IMR-90 (cell line): Measurements from ENCODE around the gene SDF2L1. TPM values are rescaled to one million over a fixed set of nuclear protein-coding genes. Genes with fewer than 3 reads are reported as not detected.

Source experiments
- ATAC-seq: fragments of 200-7000 bp; cut with Tn5 transposase; 2 replicates; pipeline ENCODE4 v1.9.1; 2020; ENCODE audit warnings: low read depth, mild to moderate bottlenecking, moderate library complexity
- BruUV-seq: library from RNA; stranded (reverse); fragments of 400-500 nt; replicated peaks from 2 replicates; lab custom pipeline; 2021; lab: Mats Ljungman, UMichigan
- CTCF ChIA-PET: fragments of 300-600 bp; formaldehyde crosslinking; extraction: SDS; loops from one replicate; lab custom pipeline; 2021; ENCODE audit warnings: antibody characterized with exemption; lab: Yijun Ruan, JAX
- POLR2A ChIA-PET: fragments of 300-600 bp; sonication (Branson Sonifier 250); formaldehyde crosslinking; loops from one replicate; lab custom pipeline; 2022; ENCODE audit warnings: antibody characterized with exemption; ENCODE audit not compliant: unreplicated experiment; lab: Charles Lee
- DNase-seq: peaks from one replicate; pipeline ENCODE4 v3.0.0; 2013
- H2AFZ ChIP-seq: replicated peaks from 2 replicates; pipeline ENCODE3; 2013; ENCODE audit warnings: low read length, mild to moderate bottlenecking; ENCODE audit not compliant: poor library complexity
- H2AK5ac ChIP-seq: 2 replicates; pipeline ENCODE4 v1.6.1; 2013; ENCODE audit warnings: low read depth, low read length, inconsistent platforms
- H2AK9ac ChIP-seq: replicated peaks from 2 replicates; pipeline ENCODE3; 2013; ENCODE audit warnings: mild to moderate bottlenecking, low read depth, low read length, moderate library complexity; ENCODE audit not compliant: poor library complexity
- H2BK120ac ChIP-seq: 2 replicates; pipeline ENCODE4 v1.6.1; 2013; ENCODE audit warnings: low read depth, low read length, inconsistent platforms
- H2BK15ac ChIP-seq: 3 replicates; pipeline ENCODE4 v1.6.1; 2013; ENCODE audit warnings: low read depth, low read length, inconsistent platforms
- H2BK20ac ChIP-seq: 2 replicates; pipeline ENCODE4 v1.6.1; 2013; ENCODE audit warnings: low read depth, mild to moderate bottlenecking, inconsistent platforms, low read length, moderate library complexity
- H2BK5ac ChIP-seq: 2 replicates; pipeline ENCODE4 v1.6.1; 2013; ENCODE audit warnings: mild to moderate bottlenecking, low read depth, low read length, inconsistent platforms; ENCODE audit not compliant: poor library complexity, severe bottlenecking
- H3K14ac ChIP-seq: replicated peaks from 2 replicates; pipeline ENCODE4 v1.6.1; 2013; ENCODE audit warnings: low read depth, low read length, inconsistent platforms
- H3K18ac ChIP-seq: 2 replicates; pipeline ENCODE4 v1.6.1; 2013; ENCODE audit warnings: low read depth, low read length, control low read depth
- H3K23ac ChIP-seq: 2 replicates; pipeline ENCODE4 v1.6.1; 2013; ENCODE audit warnings: low read depth, low read length, inconsistent platforms
- H3K27ac ChIP-seq: 2 replicates; pipeline ENCODE4 v1.5.1; 2013; ENCODE audit warnings: mild to moderate bottlenecking, control low read depth, low read length; ENCODE audit not compliant: insufficient read depth
- H3K27me3 ChIP-seq: 2 replicates; pipeline ENCODE4 v1.6.1; 2013; ENCODE audit warnings: low read length; ENCODE audit not compliant: control insufficient read depth, insufficient read depth
- H3K36me3 ChIP-seq: 2 replicates; pipeline ENCODE4 v1.6.1; 2013; ENCODE audit warnings: low read length, mixed read lengths; ENCODE audit not compliant: control insufficient read depth, insufficient read depth
- H3K4ac ChIP-seq: 2 replicates; pipeline ENCODE4 v1.6.1; 2013; ENCODE audit warnings: low read depth, low read length, inconsistent platforms
- H3K4me1 ChIP-seq: 2 replicates; pipeline ENCODE4 v1.6.1; 2013; ENCODE audit warnings: low read length, mixed read lengths; ENCODE audit not compliant: control insufficient read depth, insufficient read depth
- H3K4me2 ChIP-seq: 2 replicates; pipeline ENCODE4 v1.6.1; 2013; ENCODE audit warnings: low read depth, mild to moderate bottlenecking, control low read depth, low read length, moderate library complexity
- H3K4me3 ChIP-seq: 2 replicates; pipeline ENCODE4 v1.5.1; 2013; ENCODE audit warnings: low read depth, mild to moderate bottlenecking, control low read depth, low read length, moderate library complexity; ENCODE audit not compliant: insufficient read depth
- H3K56ac ChIP-seq: 2 replicates; pipeline ENCODE4 v1.6.1; 2013; ENCODE audit warnings: low read length, inconsistent platforms; ENCODE audit not compliant: insufficient read depth; ENCODE audit errors: extremely low read depth
- H3K79me1 ChIP-seq, 2 experiments: 2 replicates each; pipeline ENCODE4 v1.6.1; 2013; ENCODE audit warnings: low read length in 2 of 2, inconsistent platforms in 1 of 2, low read depth in 1 of 2
- H3K9ac ChIP-seq: 2 replicates; pipeline ENCODE4 v1.6.1; 2013; ENCODE audit warnings: low read depth, low read length, control low read depth
- H3K9me1 ChIP-seq: 2 replicates; pipeline ENCODE4 v1.6.1; 2013; ENCODE audit warnings: low read length, inconsistent platforms; ENCODE audit not compliant: insufficient read depth
- H3K9me3 ChIP-seq: 2 replicates; pipeline ENCODE4 v1.6.1; 2013; ENCODE audit warnings: low read length; ENCODE audit not compliant: control insufficient read depth, insufficient read depth
- H4K20me1 ChIP-seq: 2 replicates; pipeline ENCODE4 v1.6.1; 2013; ENCODE audit warnings: low read length, inconsistent platforms; ENCODE audit not compliant: insufficient read depth
- H4K5ac ChIP-seq: 2 replicates; pipeline ENCODE4 v1.6.1; 2013; ENCODE audit warnings: mild to moderate bottlenecking, low read depth, low read length, control low read depth
- H4K8ac ChIP-seq, 2 experiments: 2 replicates each; pipeline ENCODE4 v1.6.1; 2013; ENCODE audit warnings: low read depth in 2 of 2, low read length in 2 of 2, control low read depth in 1 of 2, inconsistent platforms in 1 of 2
- H4K91ac ChIP-seq: 2 replicates; pipeline ENCODE4 v1.6.1; 2013; ENCODE audit warnings: low read depth, low read length, inconsistent platforms; ENCODE audit not compliant: insufficient read depth
- BHLHE40 ChIP-seq: fragments of 150-350 bp; IDR thresholded peaks from 2 replicates; pipeline ENCODE4 v1.6.1; 2016; ENCODE audit warnings: mild to moderate bottlenecking, low read depth, low read length
- CEBPB ChIP-seq: IDR thresholded peaks from 2 replicates; pipeline ENCODE4 v1.6.1; 2012; ENCODE audit warnings: low read depth, low read length, improper control_type of control experiment
- CHD1 ChIP-seq: IDR thresholded peaks from 2 replicates; pipeline ENCODE4 v1.6.1; 2012; ENCODE audit warnings: low read depth, low read length, improper control_type of control experiment
- CTCF ChIP-seq: conservative IDR thresholded peaks from 2 replicates; pipeline ENCODE4 v1.5.1; 2012; ENCODE audit warnings: mild to moderate bottlenecking, low read depth, low read length, improper control_type of control experiment
- ELK1 ChIP-seq: fragments of 150-350 bp; IDR thresholded peaks from 2 replicates; pipeline ENCODE4 v1.6.1; 2016; ENCODE audit warnings: low read depth, mild to moderate bottlenecking, low read length, moderate library complexity, borderline replicate concordance
- MAFK ChIP-seq: IDR thresholded peaks from 2 replicates; pipeline ENCODE4 v1.6.1; 2012; ENCODE audit warnings: low read depth, low read length, improper control_type of control experiment
- MAZ ChIP-seq: IDR thresholded peaks from 2 replicates; pipeline ENCODE4 v1.6.1; 2012; ENCODE audit warnings: low read depth, mild to moderate bottlenecking, low read length, improper control_type of control experiment, moderate library complexity, borderline replicate concordance
- MXI1 ChIP-seq: IDR thresholded peaks from 2 replicates; pipeline ENCODE4 v1.6.1; 2012; ENCODE audit warnings: low read depth, mild to moderate bottlenecking, low read length, moderate library complexity, borderline replicate concordance
- NFE2L2 ChIP-seq: fragments of 150-350 bp; IDR thresholded peaks from 2 replicates; pipeline ENCODE4 v1.6.1; 2016; ENCODE audit warnings: low read depth, mild to moderate bottlenecking, low read length
- POLR2A ChIP-seq: IDR thresholded peaks from 2 replicates; pipeline ENCODE4 v1.6.1; 2012; ENCODE audit warnings: mild to moderate bottlenecking, low read depth, low read length
- RAD21 ChIP-seq: IDR thresholded peaks from 2 replicates; pipeline ENCODE4 v1.6.1; 2012; ENCODE audit warnings: low read length, improper control_type of control experiment
- RCOR1 ChIP-seq: IDR thresholded peaks from 2 replicates; pipeline ENCODE4 v1.6.1; 2012; ENCODE audit warnings: mild to moderate bottlenecking, low read length, improper control_type of control experiment; ENCODE audit not compliant: insufficient replicate concordance
- RFX5 ChIP-seq: IDR thresholded peaks from 2 replicates; pipeline ENCODE4 v1.8.0; 2012; ENCODE audit warnings: low read depth, mild to moderate bottlenecking, low read length, moderate library complexity
- SMC3 ChIP-seq: fragments of 150-350 bp; IDR thresholded peaks from 2 replicates; pipeline ENCODE4 v1.6.1; 2016; ENCODE audit warnings: low read depth, mild to moderate bottlenecking, antibody characterized with exemption, low read length, moderate library complexity
- USF2 ChIP-seq: fragments of 150-350 bp; IDR thresholded peaks from 2 replicates; pipeline ENCODE4 v1.6.1; 2017; ENCODE audit warnings: mild to moderate bottlenecking, antibody characterized with exemption, low read length, low read depth
- WGBS, 2 experiments: methylation state at CpG; one replicate each; pipeline versions ENCODE4 v1.1.5 to v1.1.7; 2013; ENCODE audit warnings: missing lambda C conversion rate in 2 of 2; ENCODE audit not compliant: insufficient read length in 1 of 2; ENCODE audit errors: extremely low coverage in 2 of 2; 5-methylcytosine and 5-hydroxymethylcytosine counted together
- dilution Hi-C: fragments of 300-500 bp; cut with HindIII; formaldehyde crosslinking; loops from one replicate; pipeline ENCODE4 v1.14.3; 2018; ENCODE audit warnings: low sequenced_read_pairs; ENCODE audit not compliant: unreplicated experiment
- in situ Hi-C: fragments of 300-500 bp; cut with MboI; formaldehyde crosslinking; loops from 3 replicates; pipeline ENCODE4 v1.14.3; 2019; ENCODE audit warnings: low sequenced_read_pairs, inconsistent platforms, mixed read lengths
- intact Hi-C: fragments of 100-400 bp; cut with micrococcal nuclease; formaldehyde crosslinking; loops from 2 replicates; pipeline ENCODE4 v1.10.0; 2022
- polyA plus RNA-seq, 3 experiments: library from polyadenylated mRNA; depleted of rRNA; stranded (reverse); fragments of >200 nt; gene quantifications; 2 replicates each; pipeline ENCODE4 v1.2.3, GENCODE V29; 2012; ENCODE audit warnings: low replicate concordance in 1 of 3
- total RNA-seq: library from RNA; depleted of rRNA; stranded (reverse); fragments of >200 nt; gene quantifications from 2 replicates; pipeline ENCODE4 v1.2.3, GENCODE V29; 2012

SDF2L1 gene
- total and polyA plus RNA-seq, 2 of the 4 experiments (the other 2 are of a cell fraction), result 18.8 to 51.1 TPM

GRCh38 chr22:21652010-21652546, 10.0 kb downstream of the SDF2L1 start:
- Histone ChIP-seq H3K4me1 (peaks cover 8% of the 10 kb centered on the region), H2BK120ac (no peak overlapping the region), H3K4me2 (peak overlapping the region; percentile 68), H4K5ac (no peak overlapping the region), H4K20me1 (no peaks in the 10 kb centered on the region), H4K91ac (0 out of 2 replicates have a peak overlapping the region, but pooled peaks have one; percentile 53), H2BK5ac (peak overlapping the region; percentile 56), H2BK15ac (no peak overlapping the region), H3K9me3 (no peaks in the 10 kb centered on the region), H3K27me3 (no peaks in the 10 kb centered on the region), H2AFZ (peak overlapping the region; percentile 99), H3K56ac (no peak overlapping the region), H3K9me1 (peaks cover 14% of the 10 kb centered on the region), H3K79me1 (peaks cover 3 to 29% of the 10 kb centered on the region in 2 experiments; a peak in 3 of 4 replicates), H3K4ac (peak overlapping the region; percentile 65; the same call in 1 of the 2 replicates), H3K9ac (peak overlapping the region; percentile 66), H2AK5ac (peak overlapping the region; percentile 34; the same call in 1 of the 2 replicates), H3K14ac (0 out of 2 replicates have a peak overlapping the region, but pooled peaks have one; percentile 79), H3K23ac (0 out of 2 replicates have a peak overlapping the region, but pooled peaks have one; percentile 56), H3K4me3 (peak overlapping the region; percentile 84), H3K36me3 (peaks cover 2% of the 10 kb centered on the region; the same call in 1 of the 2 replicates), H2BK20ac (no peak overlapping the region), H3K27ac (peak overlapping the region; percentile 66; the same call in 1 of the 2 replicates), H2AK9ac (peak overlapping the region; percentile 95), H4K8ac (peak overlapping the region; percentile 28 to 62; a peak in 1 of 4 replicates), H3K18ac (no peak overlapping the region)
- BruUV-seq, result no TSS peak
- ChIA-PET CTCF (no interaction called here), POLR2A (no interaction called here)
- intact Hi-C loops, result no loop called here
- peak; percentile 81 for DNase-seq
- peak; percentile 97 for ATAC-seq
- dilution Hi-C loops, result no loop called here
- WGBS, 2 experiments, result 1% methylated on average over 34 of the region's 44 CpGs; no CpG with 5 or more reads in 1 of the 2 experiments
- in situ Hi-C loops, result no loop called here
- TF ChIP-seq NFE2L2 (no peak), CTCF (no peak), CHD1 (no peak), POLR2A (0 out of 2 replicates have a peak, but pooled peaks have one; percentile 37), RFX5 (no peak), CEBPB (peak; percentile 78), USF2 (no peak), MXI1 (peak; percentile 88), BHLHE40 (no peak), MAZ (peak; percentile 35; the same call in 1 of the 2 replicates), SMC3 (no peak), RCOR1 (no peak), RAD21 (no peak), ELK1 (no peak), MAFK (no peak)
